A549 (cell line): ENCODE measurements around the gene PSORS1C1. TPM values are rescaled to one million over a fixed set of nuclear protein-coding genes. Genes with fewer than 3 reads are reported as not detected.

Experiments
- ATAC-seq, 2 experiments: fragments of 200-7000 bp in 1 of 2; fragments of >200 bp in 1 of 2; cut with Nextera tagmentation in 1 of 2; cut with Tn5 transposase in 1 of 2; 3 replicates each; pipeline versions ENCODE4 v1.8.0 to v1.9.1; 2018 to 2020; ENCODE audit warnings: mild to moderate bottlenecking in 1 of 2, moderate library complexity in 1 of 2
- CTCF ChIA-PET: fragments of 300-600 bp; sonication (Branson Sonifier 250); formaldehyde crosslinking; extraction: SDS; loops from one replicate; lab custom pipeline; 2021; ENCODE audit warnings: antibody characterized with exemption, inconsistent platforms; lab: Yijun Ruan, JAX
- POLR2A ChIA-PET: fragments of 350-600 bp; formaldehyde crosslinking; extraction: SDS; loops from one replicate; lab custom pipeline; 2021; ENCODE audit warnings: antibody characterized with exemption, inconsistent platforms; lab: Yijun Ruan, JAX
- DNase-seq, 2 experiments: peaks; one replicate each; pipeline versions ENCODE4 v3.0.0 to v3.0.0-alpha.2; 2011 to 2016; ENCODE audit warnings: low read depth in 1 of 2, low spot score in 1 of 2
- FAIRE-seq: peaks from 2 replicates; lab custom pipeline; 2011; peaks lifted over from hg19 to GRCh38; lab: Jason Lieb, UNC
- H3K27ac ChIP-seq, 2 experiments: fragments of >200 bp; sonication (Bioruptor Twin); formaldehyde crosslinking; 3 replicates each; pipeline ENCODE4 v1.5.1; 2016 to 2017
- H3K4me1 ChIP-seq: fragments of >200 bp; sonication (Bioruptor Twin); formaldehyde crosslinking; 3 replicates; pipeline ENCODE4 v1.6.1; 2016
- H3K4me2 ChIP-seq: fragments of >200 bp; sonication (Bioruptor Twin); formaldehyde crosslinking; 3 replicates; pipeline ENCODE4 v1.6.1; 2016
- H3K4me3 ChIP-seq: fragments of >200 bp; sonication (Bioruptor Twin); formaldehyde crosslinking; 3 replicates; pipeline ENCODE4 v1.5.1; 2016
- H3K9me3 ChIP-seq: fragments of >200 bp; sonication (Bioruptor Twin); formaldehyde crosslinking; 3 replicates; pipeline ENCODE4 v1.6.1; 2016
- BHLHE40 ChIP-seq: IDR thresholded peaks from 2 replicates; pipeline ENCODE4 v1.6.1; 2012; ENCODE audit warnings: low read depth, low read length, inconsistent platforms
- CBX2 ChIP-seq: fragments of 200-600 bp; sonication (generic); IDR thresholded peaks from 2 replicates; pipeline ENCODE4 v1.6.1; 2016; ENCODE audit warnings: low read depth, mild to moderate bottlenecking, borderline replicate concordance
- EP300 ChIP-seq, 2 experiments: fragments of >200 bp; sonication (Bioruptor Twin); formaldehyde crosslinking; IDR thresholded peaks; 2 replicates in 1 of 2; 3 replicates in 1 of 2; pipeline ENCODE4 v1.6.1; 2016 to 2017
- ESRRA ChIP-seq: fragments of 150-350 bp; IDR thresholded peaks from 2 replicates; pipeline ENCODE4 v1.6.1; 2014; ENCODE audit warnings: mild to moderate bottlenecking, low read length, borderline replicate concordance
- HOXB13 ChIP-seq: fragments of 250-450 bp; sonication (Bioruptor Pico); IDR thresholded peaks from 2 replicates; pipeline ENCODE4 v1.5.0; 2020; ENCODE audit warnings: low read depth, mild to moderate bottlenecking, moderate library complexity
- MAFK ChIP-seq: fragments of 450-650 bp; IDR thresholded peaks from 2 replicates; pipeline ENCODE4 v1.6.1; 2014; ENCODE audit not compliant: partially characterized antibody
- POLR2A ChIP-seq: IDR thresholded peaks from 2 replicates; pipeline ENCODE4 v1.6.1; 2012; ENCODE audit warnings: mild to moderate bottlenecking, low read length
- RAD21 ChIP-seq, 2 experiments: fragments of >200 bp in 1 of 2; sonication (Bioruptor Twin) in 1 of 2; formaldehyde crosslinking in 1 of 2; IDR thresholded peaks in 1 of 2; conservative IDR thresholded peaks in 1 of 2; 2 replicates in 1 of 2; 3 replicates in 1 of 2; pipeline ENCODE4 v1.6.1; 2012 to 2018; ENCODE audit warnings: inconsistent platforms in 1 of 2
- RCOR1 ChIP-seq: fragments of 150-350 bp; IDR thresholded peaks from 2 replicates; pipeline ENCODE4 v1.6.1; 2014; ENCODE audit warnings: antibody characterized with exemption, low read length, low read depth
- RNF2 ChIP-seq: fragments of 200-600 bp; sonication (generic); IDR thresholded peaks from 2 replicates; pipeline ENCODE4 v1.6.1; 2016; ENCODE audit warnings: low read depth, mild to moderate bottlenecking, antibody characterized with exemption, moderate library complexity, borderline replicate concordance
- SMC3 ChIP-seq: fragments of >200 bp; sonication (Bioruptor Twin); formaldehyde crosslinking; IDR thresholded peaks from 3 replicates; pipeline ENCODE4 v1.6.1; 2018; ENCODE audit warnings: inconsistent platforms
- TFCP2L1 ChIP-seq: fragments of 250-450 bp; sonication (Bioruptor Pico); IDR thresholded peaks from 2 replicates; pipeline ENCODE4 v1.5.0; 2021; ENCODE audit warnings: mild to moderate bottlenecking
- ZC3H11A ChIP-seq: fragments of 450-650 bp; IDR thresholded peaks from 2 replicates; pipeline ENCODE4 v1.6.1; 2014; ENCODE audit warnings: antibody characterized with exemption, mild to moderate bottlenecking
- ZFP36 ChIP-seq: fragments of 450-650 bp; IDR thresholded peaks from 2 replicates; pipeline ENCODE4 v1.6.1; 2014; ENCODE audit warnings: borderline replicate concordance; ENCODE audit not compliant: partially characterized antibody
- WGBS: methylation state at CpG from one replicate; pipeline ENCODE4 v1.1.6; 2017; ENCODE audit errors: missing lambda C conversion rate; 5-methylcytosine and 5-hydroxymethylcytosine counted together
- polyA plus RNA-seq, 4 experiments: library from polyadenylated mRNA; depleted of rRNA in 3 of 4; stranded (reverse); fragments of >200 nt; fragmentation: RNase III in 1 of 4; extraction: RNeasy Plus Mini Kit Qiagen cat#74134 plus additional on column Dnase treatment in 1 of 4; gene quantifications; 2 replicates in 3 of 4; 3 replicates in 1 of 4; pipeline ENCODE4 v1.2.3, GENCODE V29; 2011 to 2017
- TF ChIP-seq, protein P1 (sequence below): fragments of >200 bp; sonication (Bioruptor Twin); formaldehyde crosslinking; IDR thresholded peaks from 3 replicates; pipeline ENCODE4 v1.6.1; 2016
- TF ChIP-seq, protein P2 (sequence below): fragments of 250-450 bp; sonication (Bioruptor Pico); IDR thresholded peaks from 2 replicates; pipeline ENCODE4 v1.5.0; 2021; ENCODE audit warnings: mild to moderate bottlenecking, moderate library complexity, borderline replicate concordance
- TF ChIP-seq, protein P3 (sequence below): fragments of 250-450 bp; sonication (Bioruptor Pico); IDR thresholded peaks from 2 replicates; pipeline ENCODE4 v1.5.0; 2020; ENCODE audit warnings: low read depth, mild to moderate bottlenecking, moderate library complexity
- TF ChIP-seq, protein P4 (sequence below): fragments of 200-600 bp; sonication (generic); IDR thresholded peaks from 2 replicates; pipeline ENCODE4 v1.6.1; 2016; ENCODE audit warnings: antibody characterized with exemption, mild to moderate bottlenecking, moderate library complexity

Gene PSORS1C1
- polyA plus RNA-seq, 2 of the 4 experiments (the other 2 are of a cell fraction) = 2.3 to 4.3 TPM

DNA sequence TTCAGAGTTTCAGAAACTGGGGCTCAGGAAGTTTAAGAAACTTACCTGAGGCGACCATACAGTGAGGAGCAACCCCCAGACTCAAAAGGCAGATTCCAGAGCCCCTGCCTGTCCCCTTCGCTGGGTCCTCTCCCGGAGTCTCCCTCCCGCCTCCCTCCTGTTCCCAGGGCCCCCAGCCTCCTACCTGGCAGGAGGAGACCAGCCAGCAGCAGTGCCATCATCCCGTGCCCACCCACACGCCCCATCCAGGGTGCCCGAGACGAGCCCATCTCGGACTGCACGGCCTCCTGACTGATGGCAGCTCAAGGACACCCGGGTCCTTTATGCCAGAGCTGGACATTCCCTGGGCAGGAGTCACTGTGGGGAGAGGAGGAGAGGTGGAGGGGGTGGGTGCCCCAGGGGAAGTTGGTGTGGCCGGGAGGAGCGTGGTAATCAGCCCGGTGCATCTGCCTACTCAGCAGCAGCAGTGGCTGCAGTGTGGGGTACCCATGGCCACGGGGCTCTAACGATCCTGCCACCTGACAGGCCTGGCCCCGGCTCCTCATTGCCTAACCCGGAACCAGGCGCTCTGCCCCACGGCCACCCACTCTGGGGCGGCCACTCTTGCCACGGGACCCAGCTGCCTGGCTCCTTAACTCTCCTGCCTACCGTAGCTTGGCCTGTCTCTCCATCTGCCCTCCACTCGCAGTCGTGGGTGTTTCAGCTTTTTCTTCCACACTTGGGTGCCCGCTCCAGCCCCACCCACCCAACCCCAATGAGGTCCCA lies 5.7 kb downstream of the PSORS1C1 start, which contains the start of gene CDSN:
CDSN (minus strand) TSS at position 296 of the 765 bp plus-strand sequence; CDS start at position 269, 27 bp downstream.
- FAIRE-seq (no peak), DNase-seq (no peak), ATAC-seq (no peak)
- CTCF ChIA-PET = interaction anchor here (1.0 to 1.6 kb wide), 3 partner anchors 7 to 17 kb away, joined by 3 to 5 read pairs (median 4); no protein-coding TSS in a partner anchor
- H3K9me3 ChIP-seq = no peaks in the 10 kb centered on the region
- H3K27ac ChIP-seq = no peak within 1 kb of the TSS
- peaks cover 27% of the 10 kb centered on the region for H3K4me1 ChIP-seq
- H3K4me2 ChIP-seq = no peak within 1 kb of the TSS
- no peak within 1 kb of the TSS for H3K4me3 ChIP-seq
- TF ChIP-seq, protein P1, sequence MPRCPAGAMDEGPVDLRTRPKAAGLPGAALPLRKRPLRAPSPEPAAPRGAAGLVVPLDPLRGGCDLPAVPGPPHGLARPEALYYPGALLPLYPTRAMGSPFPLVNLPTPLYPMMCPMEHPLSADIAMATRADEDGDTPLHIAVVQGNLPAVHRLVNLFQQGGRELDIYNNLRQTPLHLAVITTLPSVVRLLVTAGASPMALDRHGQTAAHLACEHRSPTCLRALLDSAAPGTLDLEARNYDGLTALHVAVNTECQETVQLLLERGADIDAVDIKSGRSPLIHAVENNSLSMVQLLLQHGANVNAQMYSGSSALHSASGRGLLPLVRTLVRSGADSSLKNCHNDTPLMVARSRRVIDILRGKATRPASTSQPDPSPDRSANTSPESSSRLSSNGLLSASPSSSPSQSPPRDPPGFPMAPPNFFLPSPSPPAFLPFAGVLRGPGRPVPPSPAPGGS = no peak
- TF ChIP-seq, protein P2, sequence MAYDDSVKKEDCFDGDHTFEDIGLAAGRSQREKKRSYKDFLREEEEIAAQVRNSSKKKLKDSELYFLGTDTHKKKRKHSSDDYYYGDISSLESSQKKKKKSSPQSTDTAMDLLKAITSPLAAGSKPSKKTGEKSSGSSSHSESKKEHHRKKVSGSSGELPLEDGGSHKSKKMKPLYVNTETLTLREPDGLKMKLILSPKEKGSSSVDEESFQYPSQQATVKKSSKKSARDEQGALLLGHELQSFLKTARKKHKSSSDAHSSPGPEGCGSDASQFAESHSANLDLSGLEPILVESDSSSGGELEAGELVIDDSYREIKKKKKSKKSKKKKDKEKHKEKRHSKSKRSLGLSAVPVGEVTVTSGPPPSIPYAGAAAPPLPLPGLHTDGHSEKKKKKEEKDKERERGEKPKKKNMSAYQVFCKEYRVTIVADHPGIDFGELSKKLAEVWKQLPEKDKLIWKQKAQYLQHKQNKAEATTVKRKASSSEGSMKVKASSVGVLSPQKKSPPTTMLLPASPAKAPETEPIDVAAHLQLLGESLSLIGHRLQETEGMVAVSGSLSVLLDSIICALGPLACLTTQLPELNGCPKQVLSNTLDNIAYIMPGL (CRISPR knock-in tag) = no peak
- TF ChIP-seq CBX2 = no peak
- no peak for TF ChIP-seq BHLHE40
- TF ChIP-seq ZFP36 = no peak
- TF ChIP-seq ESRRA = no peak
- no peak for TF ChIP-seq RCOR1
- no peak for TF ChIP-seq EP300 (IDR thresholded peaks at IDR 0.05)
- TF ChIP-seq, protein P3, sequence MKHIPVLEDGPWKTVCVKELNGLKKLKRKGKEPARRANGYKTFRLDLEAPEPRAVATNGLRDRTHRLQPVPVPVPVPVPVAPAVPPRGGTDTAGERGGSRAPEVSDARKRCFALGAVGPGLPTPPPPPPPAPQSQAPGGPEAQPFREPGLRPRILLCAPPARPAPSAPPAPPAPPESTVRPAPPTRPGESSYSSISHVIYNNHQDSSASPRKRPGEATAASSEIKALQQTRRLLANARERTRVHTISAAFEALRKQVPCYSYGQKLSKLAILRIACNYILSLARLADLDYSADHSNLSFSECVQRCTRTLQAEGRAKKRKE (CRISPR knock-in tag) = no peak
- no peak for TF ChIP-seq ZC3H11A
- no peak for TF ChIP-seq RNF2
- TF ChIP-seq MAFK = no peak
- TF ChIP-seq, protein P4, sequence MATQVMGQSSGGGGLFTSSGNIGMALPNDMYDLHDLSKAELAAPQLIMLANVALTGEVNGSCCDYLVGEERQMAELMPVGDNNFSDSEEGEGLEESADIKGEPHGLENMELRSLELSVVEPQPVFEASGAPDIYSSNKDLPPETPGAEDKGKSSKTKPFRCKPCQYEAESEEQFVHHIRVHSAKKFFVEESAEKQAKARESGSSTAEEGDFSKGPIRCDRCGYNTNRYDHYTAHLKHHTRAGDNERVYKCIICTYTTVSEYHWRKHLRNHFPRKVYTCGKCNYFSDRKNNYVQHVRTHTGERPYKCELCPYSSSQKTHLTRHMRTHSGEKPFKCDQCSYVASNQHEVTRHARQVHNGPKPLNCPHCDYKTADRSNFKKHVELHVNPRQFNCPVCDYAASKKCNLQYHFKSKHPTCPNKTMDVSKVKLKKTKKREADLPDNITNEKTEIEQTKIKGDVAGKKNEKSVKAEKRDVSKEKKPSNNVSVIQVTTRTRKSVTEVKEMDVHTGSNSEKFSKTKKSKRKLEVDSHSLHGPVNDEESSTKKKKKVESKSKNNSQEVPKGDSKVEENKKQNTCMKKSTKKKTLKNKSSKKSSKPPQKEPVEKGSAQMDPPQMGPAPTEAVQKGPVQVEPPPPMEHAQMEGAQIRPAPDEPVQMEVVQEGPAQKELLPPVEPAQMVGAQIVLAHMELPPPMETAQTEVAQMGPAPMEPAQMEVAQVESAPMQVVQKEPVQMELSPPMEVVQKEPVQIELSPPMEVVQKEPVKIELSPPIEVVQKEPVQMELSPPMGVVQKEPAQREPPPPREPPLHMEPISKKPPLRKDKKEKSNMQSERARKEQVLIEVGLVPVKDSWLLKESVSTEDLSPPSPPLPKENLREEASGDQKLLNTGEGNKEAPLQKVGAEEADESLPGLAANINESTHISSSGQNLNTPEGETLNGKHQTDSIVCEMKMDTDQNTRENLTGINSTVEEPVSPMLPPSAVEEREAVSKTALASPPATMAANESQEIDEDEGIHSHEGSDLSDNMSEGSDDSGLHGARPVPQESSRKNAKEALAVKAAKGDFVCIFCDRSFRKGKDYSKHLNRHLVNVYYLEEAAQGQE = no peak
- TF ChIP-seq RAD21 (conservative IDR thresholded peaks at IDR 0.05 in 1 of 2, IDR thresholded peaks at IDR 0.05 in 1 of 2) = no peak
- no peak for TF ChIP-seq POLR2A
- no peak for TF ChIP-seq TFCP2L1
- TF ChIP-seq SMC3 = no peak
- TF ChIP-seq HOXB13 (CRISPR knock-in tag) = no peak
- POLR2A ChIA-PET = no interaction called here
- 91% methylated on average over 14 of the region's 26 CpGs for WGBS
